ENCODE measurements around the gene MAP2K6. TPM values are rescaled to one million over a fixed set of nuclear protein-coding genes. Genes with fewer than 3 reads are reported as not detected.
"Not testable (repeated sequence)": the region's sequence is repeated elsewhere in the genome, so short reads cannot be mapped to it uniquely, and the experiment has no call there.

The MAP2K6 gene
- total and polyA plus RNA-seq, 4 donors: 2.2 to 14.4 (median 7.6) TPM

GRCh38 chr17:69477903-69478266 lies 63.4 kb downstream of the MAP2K6 start:
- Histone ChIP-seq H3K36me3 (ENCODE audit: control insufficient read depth in 4 of 4, insufficient read depth in 4 of 4, low read length in 4 of 4) (peaks cover 0 to 3% (median 0%) of the 10 kb centered on the region in 4 donors), H3K4me3 (no peak overlapping the region), H3K9ac (ENCODE audit: insufficient read depth in 1 of 2, low read length in 2 of 2) (no peak overlapping the region), H3K27me3 (ENCODE audit: control insufficient read depth in 3 of 3, insufficient read depth in 3 of 3, low read length in 2 of 3) (no peaks in the 10 kb centered on the region), H3K27ac (ENCODE audit: low read depth in 1 of 2, low read length in 1 of 2) (no peak overlapping the region), H3K9me3 (ENCODE audit: control insufficient read depth in 4 of 4, insufficient read depth in 3 of 4, low read length in 3 of 4) (peaks cover 0 to 2% (median 0%) of the 10 kb centered on the region in 4 donors), H3K4me1 (ENCODE audit: control insufficient read depth in 5 of 5, insufficient read depth in 5 of 5, low read length in 5 of 5) (peaks cover 0 to 4% (median 0%) of the 10 kb centered on the region in 5 donors)
- ATAC-seq (ENCODE audit: insufficient read depth, low FRiP score) (no peak), DNase-seq (no peak)
- 93 to 97% methylated on average over 4 of the region's 4 CpGs for WGBS, 2 donors
- TF ChIP-seq, protein P1, sequence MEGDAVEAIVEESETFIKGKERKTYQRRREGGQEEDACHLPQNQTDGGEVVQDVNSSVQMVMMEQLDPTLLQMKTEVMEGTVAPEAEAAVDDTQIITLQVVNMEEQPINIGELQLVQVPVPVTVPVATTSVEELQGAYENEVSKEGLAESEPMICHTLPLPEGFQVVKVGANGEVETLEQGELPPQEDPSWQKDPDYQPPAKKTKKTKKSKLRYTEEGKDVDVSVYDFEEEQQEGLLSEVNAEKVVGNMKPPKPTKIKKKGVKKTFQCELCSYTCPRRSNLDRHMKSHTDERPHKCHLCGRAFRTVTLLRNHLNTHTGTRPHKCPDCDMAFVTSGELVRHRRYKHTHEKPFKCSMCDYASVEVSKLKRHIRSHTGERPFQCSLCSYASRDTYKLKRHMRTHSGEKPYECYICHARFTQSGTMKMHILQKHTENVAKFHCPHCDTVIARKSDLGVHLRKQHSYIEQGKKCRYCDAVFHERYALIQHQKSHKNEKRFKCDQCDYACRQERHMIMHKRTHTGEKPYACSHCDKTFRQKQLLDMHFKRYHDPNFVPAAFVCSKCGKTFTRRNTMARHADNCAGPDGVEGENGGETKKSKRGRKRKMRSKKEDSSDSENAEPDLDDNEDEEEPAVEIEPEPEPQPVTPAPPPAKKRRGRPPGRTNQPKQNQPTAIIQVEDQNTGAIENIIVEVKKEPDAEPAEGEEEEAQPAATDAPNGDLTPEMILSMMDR (IDR thresholded peaks at IDR 0.05; ENCODE audit: control extremely low read depth, extremely low read depth): no peak

DNA sequence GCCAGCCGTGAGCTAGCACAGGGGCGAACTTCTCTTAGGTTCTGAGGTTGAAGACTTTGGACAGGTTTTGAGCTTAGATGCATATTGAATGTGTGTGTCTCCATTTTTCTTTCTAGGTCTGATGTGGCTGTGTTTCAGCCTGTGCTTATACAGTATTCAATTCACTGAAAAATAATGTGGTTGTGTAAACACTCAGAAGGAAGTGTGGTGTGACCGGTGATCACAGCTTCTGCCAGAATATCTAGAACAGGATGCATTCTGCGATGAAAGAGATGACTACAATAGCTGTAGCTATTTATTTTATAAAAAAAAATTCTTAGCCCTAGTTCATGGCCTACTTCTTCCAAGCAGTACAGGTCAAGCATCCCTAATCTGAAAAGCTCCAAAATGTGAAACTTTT lies 64.4 kb downstream of the MAP2K6 start:
- Histone ChIP-seq H3K4me1 (ENCODE audit: control insufficient read depth in 5 of 5, insufficient read depth in 5 of 5, low read length in 5 of 5) (peaks cover 0 to 4% (median 0%) of the 10 kb centered on the region in 5 donors), H3K36me3 (ENCODE audit: control insufficient read depth in 4 of 4, insufficient read depth in 4 of 4, low read length in 4 of 4) (peaks cover 0 to 3% (median 0%) of the 10 kb centered on the region in 4 donors), H3K27me3 (ENCODE audit: control insufficient read depth in 3 of 3, insufficient read depth in 3 of 3, low read length in 2 of 3) (no peaks in the 10 kb centered on the region), H3K27ac (ENCODE audit: low read depth in 1 of 2, low read length in 1 of 2) (no peak overlapping the region), H3K4me3 (no peak overlapping the region), H3K9me3 (ENCODE audit: control insufficient read depth in 4 of 4, insufficient read depth in 3 of 4, low read length in 3 of 4) (peaks cover 0 to 2% (median 0%) of the 10 kb centered on the region in 4 donors), H3K9ac (ENCODE audit: insufficient read depth in 1 of 2, low read length in 2 of 2) (no peak overlapping the region)
- ATAC-seq (ENCODE audit: insufficient read depth, low FRiP score): no peak
- TF ChIP-seq, protein P1 (IDR thresholded peaks at IDR 0.05; ENCODE audit: control extremely low read depth, extremely low read depth): no peak
- DNase-seq: peak in 1 of 3 donors; percentile 45
- WGBS, 2 donors: 54 to 61% methylated on average over 4 of the region's 4 CpGs

DNA sequence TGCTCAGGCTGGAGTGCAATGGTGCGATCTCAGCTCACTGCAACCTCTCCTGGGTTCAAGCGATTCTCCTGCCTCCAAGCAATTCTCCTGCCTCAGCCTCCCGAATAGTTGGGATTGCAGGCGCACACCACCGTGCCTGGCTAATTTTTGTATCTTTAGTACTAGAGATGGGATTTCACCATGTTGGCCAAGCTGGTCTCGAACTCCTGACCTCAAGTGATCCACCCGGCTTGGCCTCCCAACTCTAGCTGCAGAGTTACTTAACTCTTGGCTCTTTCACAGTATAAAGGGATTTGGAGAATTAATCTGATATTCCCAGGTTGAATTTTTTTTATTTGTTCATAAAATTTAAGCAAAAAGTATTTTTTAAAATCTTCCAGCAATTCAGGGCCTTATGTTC lies 65.3 kb downstream of the MAP2K6 start:
- not testable (repeated sequence) for ATAC-seq (ENCODE audit: insufficient read depth, low FRiP score); H3K27me3 ChIP-seq (ENCODE audit: control insufficient read depth in 3 of 3, insufficient read depth in 3 of 3, low read length in 2 of 3); H3K9me3 ChIP-seq (ENCODE audit: control insufficient read depth in 4 of 4, insufficient read depth in 3 of 4, low read length in 3 of 4); H3K36me3 ChIP-seq (ENCODE audit: control insufficient read depth in 4 of 4, insufficient read depth in 4 of 4, low read length in 4 of 4); H3K4me1 ChIP-seq (ENCODE audit: control insufficient read depth in 5 of 5, insufficient read depth in 5 of 5, low read length in 5 of 5); DNase-seq; H3K4me3 ChIP-seq; H3K9ac ChIP-seq (ENCODE audit: insufficient read depth in 1 of 2, low read length in 2 of 2); H3K27ac ChIP-seq (ENCODE audit: low read depth in 1 of 2, low read length in 1 of 2)
- 96 to 98% methylated on average over 7 of the region's 7 CpGs for WGBS, 2 donors

GRCh38 chr17:69480245-69480644 lies 65.7 kb downstream of the MAP2K6 start:
- H3K4me3 ChIP-seq: no peak overlapping the region
- H3K36me3 ChIP-seq (ENCODE audit: control insufficient read depth in 4 of 4, insufficient read depth in 4 of 4, low read length in 4 of 4): peaks cover 0 to 3% (median 0%) of the 10 kb centered on the region in 4 donors
- no peak for ATAC-seq (ENCODE audit: insufficient read depth, low FRiP score)
- no peak for DNase-seq
- H3K27me3 ChIP-seq (ENCODE audit: control insufficient read depth in 3 of 3, insufficient read depth in 3 of 3, low read length in 2 of 3): no peaks in the 10 kb centered on the region
- TF ChIP-seq, protein P1 (IDR thresholded peaks at IDR 0.05; ENCODE audit: control extremely low read depth, extremely low read depth): no peak
- WGBS, 2 donors: 84 to 87% methylated on average over 4 of the region's 4 CpGs
- H3K27ac ChIP-seq (ENCODE audit: low read depth in 1 of 2, low read length in 1 of 2): no peak overlapping the region
- peaks cover 0 to 2% (median 0%) of the 10 kb centered on the region in 4 donors for H3K9me3 ChIP-seq (ENCODE audit: control insufficient read depth in 4 of 4, insufficient read depth in 3 of 4, low read length in 3 of 4)
- peaks cover 0 to 4% (median 0%) of the 10 kb centered on the region in 5 donors for H3K4me1 ChIP-seq (ENCODE audit: control insufficient read depth in 5 of 5, insufficient read depth in 5 of 5, low read length in 5 of 5)
- no peak overlapping the region for H3K9ac ChIP-seq (ENCODE audit: insufficient read depth in 1 of 2, low read length in 2 of 2)

All from lung (tissue), 12 donors.